Rectal smooth muscle tissue (tissue), 1 donor: ENCODE measurements around the gene CCDC86.

Experiments used
- H3K27ac ChIP-seq: one replicate; pipeline ENCODE4 v1.7.0; 2013; ENCODE audit warnings: low read depth, low read length, inconsistent platforms
- H3K27me3 ChIP-seq: one replicate; pipeline ENCODE4 v1.7.0; 2013; ENCODE audit warnings: low read length; ENCODE audit not compliant: control insufficient read depth, insufficient read depth
- H3K36me3 ChIP-seq: one replicate; pipeline ENCODE4 v1.7.0; 2013; ENCODE audit warnings: low read length; ENCODE audit not compliant: control insufficient read depth, insufficient read depth
- H3K4me1 ChIP-seq: one replicate; pipeline ENCODE4 v1.7.0; 2013; ENCODE audit warnings: low read length; ENCODE audit not compliant: control insufficient read depth, insufficient read depth
- H3K4me3 ChIP-seq: one replicate; pipeline ENCODE4 v1.7.0; 2013; ENCODE audit warnings: low read length
- H3K9ac ChIP-seq: one replicate; pipeline ENCODE4 v1.7.0; 2013; ENCODE audit warnings: low read length

CCDC86 gene

GRCh38 chr11:60879971-60880588, 38.2 kb downstream of the CCDC86 start:
- H3K27ac ChIP-seq: no peak overlapping the region
- no peak overlapping the region for H3K9ac ChIP-seq
- H3K4me1 ChIP-seq: no peaks in the 10 kb centered on the region
- no peak overlapping the region for H3K4me3 ChIP-seq
- peaks cover 6% of the 10 kb centered on the region for H3K36me3 ChIP-seq
- no peaks in the 10 kb centered on the region for H3K27me3 ChIP-seq

- peaks cover 6% of the 10 kb centered on the region for H3K36me3 ChIP-seq
- no peak overlapping the region for H3K27ac ChIP-seq
- no peak overlapping the region for H3K9ac ChIP-seq
- H3K4me3 ChIP-seq: no peak overlapping the region
- H3K4me1 ChIP-seq: no peaks in the 10 kb centered on the region
- no peaks in the 10 kb centered on the region for H3K27me3 ChIP-seq
Measured at GRCh38 chr11:60880643-60881282, 38.9 kb downstream of the CCDC86 start.

GRCh38 chr11:60887556-60887955, 45.6 kb downstream of the CCDC86 start:
- Histone ChIP-seq H3K27me3 (no peaks in the 10 kb centered on the region), H3K4me3 (no peak overlapping the region), H3K4me1 (no peaks in the 10 kb centered on the region), H3K27ac (no peak overlapping the region), H3K36me3 (peaks cover 3% of the 10 kb centered on the region), H3K9ac (no peak overlapping the region)

GRCh38 chr11:60889869-60890311, 48.0 kb downstream of the CCDC86 start:
- no peak overlapping the region for H3K27ac ChIP-seq

GRCh38 chr11:60890696-60891095, 48.8 kb downstream of the CCDC86 start:
- Histone ChIP-seq H3K36me3 (peaks cover 3% of the 10 kb centered on the region), H3K4me1 (no peaks in the 10 kb centered on the region), H3K9ac (no peak overlapping the region), H3K4me3 (no peak overlapping the region), H3K27ac (no peak overlapping the region), H3K27me3 (no peaks in the 10 kb centered on the region)

More at GRCh38 chr11:60889869-60890311, 48.0 kb downstream of the CCDC86 start:
- H3K9ac ChIP-seq: no peak overlapping the region
- peaks cover 3% of the 10 kb centered on the region for H3K36me3 ChIP-seq
- no peaks in the 10 kb centered on the region for H3K27me3 ChIP-seq
- no peaks in the 10 kb centered on the region for H3K4me1 ChIP-seq
- no peak overlapping the region for H3K4me3 ChIP-seq

- Histone ChIP-seq H3K9ac (no peak overlapping the region), H3K4me3 (no peak overlapping the region), H3K4me1 (no peaks in the 10 kb centered on the region), H3K27ac (no peak overlapping the region), H3K27me3 (no peaks in the 10 kb centered on the region), H3K36me3 (peaks cover 4% of the 10 kb centered on the region)
Measured at GRCh38 chr11:60891103-60891741, 49.3 kb downstream of the CCDC86 start.

- Histone ChIP-seq H3K4me3 (no peak overlapping the region), H3K27ac (no peak overlapping the region), H3K36me3 (peaks cover 39% of the 10 kb centered on the region), H3K4me1 (no peaks in the 10 kb centered on the region), H3K27me3 (no peaks in the 10 kb centered on the region), H3K9ac (no peak overlapping the region)
Measured at GRCh38 chr11:60895687-60896086, 53.8 kb downstream of the CCDC86 start.

GRCh38 chr11:60897496-60897895, 55.6 kb downstream of the CCDC86 start:
- Histone ChIP-seq H3K4me1 (no peaks in the 10 kb centered on the region), H3K9ac (no peak overlapping the region), H3K27ac (no peak overlapping the region), H3K27me3 (no peaks in the 10 kb centered on the region), H3K4me3 (no peak overlapping the region), H3K36me3 (peaks cover 50% of the 10 kb centered on the region)

- H3K36me3 ChIP-seq: peaks cover 50% of the 10 kb centered on the region
- H3K27ac ChIP-seq: no peak overlapping the region
- no peaks in the 10 kb centered on the region for H3K4me1 ChIP-seq
- no peak overlapping the region for H3K9ac ChIP-seq
- no peaks in the 10 kb centered on the region for H3K27me3 ChIP-seq
- no peak overlapping the region for H3K4me3 ChIP-seq
Measured at GRCh38 chr11:60899046-60899936, 57.4 kb downstream of the CCDC86 start.

- Histone ChIP-seq H3K4me3 (no peak overlapping the region), H3K4me1 (peaks cover under 1% of the 10 kb centered on the region), H3K36me3 (peaks cover 50% of the 10 kb centered on the region), H3K27me3 (no peaks in the 10 kb centered on the region), H3K9ac (no peak overlapping the region), H3K27ac (no peak overlapping the region)
Measured at GRCh38 chr11:60899977-60900376, 58.1 kb downstream of the CCDC86 start.
